PFSK-1 (cell line): ENCODE results near the gene S100A2.

ENCODE experiments used
- FOXP2 ChIP-seq: optimal IDR thresholded peaks from 2 replicates; pipeline ENCODE3; 2011; ENCODE audit warnings: borderline replicate concordance, control low read depth, inconsistent platforms; ENCODE audit not compliant: insufficient read depth; ENCODE audit errors: extremely low read length, extremely low read depth
- POLR2AphosphoS5 ChIP-seq: IDR thresholded peaks from 2 replicates; pipeline ENCODE4 v1.6.1; 2012; ENCODE audit warnings: low read depth, mild to moderate bottlenecking, control low read depth, low read length, moderate library complexity
- SIN3A ChIP-seq: IDR thresholded peaks from 2 replicates; pipeline ENCODE4 v1.6.1; 2012; ENCODE audit warnings: mild to moderate bottlenecking, low read length, moderate library complexity, borderline replicate concordance; ENCODE audit not compliant: insufficient read depth
- TAF1 ChIP-seq: IDR thresholded peaks from 2 replicates; pipeline ENCODE4 v1.6.1; 2012; ENCODE audit warnings: low read length, control low read depth, borderline replicate concordance; ENCODE audit not compliant: insufficient read depth
- TF ChIP-seq, protein P1 (sequence below), 2 experiments: IDR thresholded peaks; 2 replicates each; pipeline versions ENCODE4 v1.6.1 to v1.8.0; 2011 to 2012; ENCODE audit warnings: low read depth in 2 of 2, low read length in 2 of 2, control low read depth in 1 of 2, inconsistent platforms in 1 of 2, mild to moderate bottlenecking in 1 of 2, moderate library complexity in 1 of 2; ENCODE audit not compliant: insufficient read depth in 1 of 2

DNA sequence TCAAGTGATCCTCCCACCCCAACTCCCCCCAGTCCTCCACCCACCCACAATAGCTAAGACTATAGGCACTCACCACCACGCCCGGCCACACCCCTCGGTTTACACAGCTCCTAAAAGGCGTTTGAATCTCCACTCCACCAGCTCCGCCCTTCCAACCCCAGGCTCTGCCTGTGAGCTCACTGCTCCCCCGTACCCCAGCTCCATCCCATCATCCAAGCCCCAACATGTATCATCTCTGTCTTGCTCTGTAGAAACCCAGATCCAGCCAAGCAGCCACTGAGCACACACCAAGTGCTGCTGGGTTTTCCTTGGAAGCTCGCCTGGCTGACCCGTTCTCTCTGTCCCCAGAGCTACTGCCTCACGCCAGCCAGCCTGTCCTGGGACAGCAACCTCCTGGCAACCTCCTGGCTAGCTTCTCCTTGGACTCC lies 12.0 kb upstream of the S100A2 start:
- TF ChIP-seq POLR2AphosphoS5, result no peak
- TF ChIP-seq SIN3A, result no peak
- TF ChIP-seq, protein P1, sequence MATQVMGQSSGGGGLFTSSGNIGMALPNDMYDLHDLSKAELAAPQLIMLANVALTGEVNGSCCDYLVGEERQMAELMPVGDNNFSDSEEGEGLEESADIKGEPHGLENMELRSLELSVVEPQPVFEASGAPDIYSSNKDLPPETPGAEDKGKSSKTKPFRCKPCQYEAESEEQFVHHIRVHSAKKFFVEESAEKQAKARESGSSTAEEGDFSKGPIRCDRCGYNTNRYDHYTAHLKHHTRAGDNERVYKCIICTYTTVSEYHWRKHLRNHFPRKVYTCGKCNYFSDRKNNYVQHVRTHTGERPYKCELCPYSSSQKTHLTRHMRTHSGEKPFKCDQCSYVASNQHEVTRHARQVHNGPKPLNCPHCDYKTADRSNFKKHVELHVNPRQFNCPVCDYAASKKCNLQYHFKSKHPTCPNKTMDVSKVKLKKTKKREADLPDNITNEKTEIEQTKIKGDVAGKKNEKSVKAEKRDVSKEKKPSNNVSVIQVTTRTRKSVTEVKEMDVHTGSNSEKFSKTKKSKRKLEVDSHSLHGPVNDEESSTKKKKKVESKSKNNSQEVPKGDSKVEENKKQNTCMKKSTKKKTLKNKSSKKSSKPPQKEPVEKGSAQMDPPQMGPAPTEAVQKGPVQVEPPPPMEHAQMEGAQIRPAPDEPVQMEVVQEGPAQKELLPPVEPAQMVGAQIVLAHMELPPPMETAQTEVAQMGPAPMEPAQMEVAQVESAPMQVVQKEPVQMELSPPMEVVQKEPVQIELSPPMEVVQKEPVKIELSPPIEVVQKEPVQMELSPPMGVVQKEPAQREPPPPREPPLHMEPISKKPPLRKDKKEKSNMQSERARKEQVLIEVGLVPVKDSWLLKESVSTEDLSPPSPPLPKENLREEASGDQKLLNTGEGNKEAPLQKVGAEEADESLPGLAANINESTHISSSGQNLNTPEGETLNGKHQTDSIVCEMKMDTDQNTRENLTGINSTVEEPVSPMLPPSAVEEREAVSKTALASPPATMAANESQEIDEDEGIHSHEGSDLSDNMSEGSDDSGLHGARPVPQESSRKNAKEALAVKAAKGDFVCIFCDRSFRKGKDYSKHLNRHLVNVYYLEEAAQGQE (IDR thresholded peaks at IDR 0.05; ENCODE audit: insufficient read depth in 1 of 2, low read depth in 2 of 2, low read length in 2 of 2), result no peak
- no peak for TF ChIP-seq TAF1
- TF ChIP-seq FOXP2, result no peak
